HepG2 (cell line): ENCODE measurements around the gene WDR18. TPM values are rescaled to one million over a fixed set of nuclear protein-coding genes. Genes with fewer than 3 reads are reported as not detected.

ENCODE experiments used
- ATAC-seq: fragments of 200-7000 bp; cut with Tn5 transposase; 3 replicates; pipeline ENCODE4 v1.9.1; 2020; ENCODE audit warnings: mild to moderate bottlenecking, moderate library complexity
- BruUV-seq: library from RNA; stranded (reverse); fragments of 400-500 nt; replicated peaks from 2 replicates; lab custom pipeline; 2021; lab: Mats Ljungman, UMichigan
- CTCF ChIA-PET: fragments of 300-600 bp; formaldehyde crosslinking; extraction: SDS; loops from one replicate; lab custom pipeline; 2021; ENCODE audit warnings: low total read pairs, inconsistent platforms, low intra/inter-chr PET ratio; lab: Yijun Ruan, JAX
- POLR2A ChIA-PET: fragments of 350-600 bp; sonication (Branson Sonifier 250); formaldehyde crosslinking; loops from one replicate; lab custom pipeline; 2020; ENCODE audit warnings: antibody characterized with exemption, inconsistent platforms; lab: Yijun Ruan, JAX
- DNase-seq: peaks from one replicate; pipeline ENCODE4 v3.0.0-alpha.2; 2015; ENCODE audit warnings: low spot score
- FAIRE-seq: peaks from 3 replicates; lab custom pipeline; 2011; peaks lifted over from hg19 to GRCh38; lab: Jason Lieb, UNC
- H2AFZ ChIP-seq: one replicate; pipeline ENCODE4 v1.6.1; 2011; ENCODE audit warnings: low read length, inconsistent platforms
- H3K27ac ChIP-seq: fragments of 300-600 bp; 3 replicates; pipeline ENCODE4 v1.8.0; 2011; ENCODE audit warnings: mixed run types, mild to moderate bottlenecking, mixed read lengths, low read length, inconsistent platforms; ENCODE audit not compliant: insufficient read depth; ENCODE audit errors: extremely low read length
- H3K27me3 ChIP-seq, 2 experiments: fragments of 200-600 bp in 1 of 2; 2 replicates in 1 of 2; 3 replicates in 1 of 2; pipeline versions ENCODE4 v1.6.0 to v1.8.0; 2011; ENCODE audit warnings: low read length in 2 of 2, mild to moderate bottlenecking in 2 of 2, moderate library complexity in 2 of 2, inconsistent platforms in 1 of 2; ENCODE audit not compliant: insufficient read depth in 2 of 2, control insufficient read depth in 1 of 2
- H3K36me3 ChIP-seq, 2 experiments: fragments of 200-600 bp in 1 of 2; replicated peaks in 1 of 2; 2 replicates in 1 of 2; 3 replicates in 1 of 2; pipeline versions ENCODE4 v1.5.1 to v1.8.0; 2011; ENCODE audit warnings: low read length in 2 of 2, inconsistent platforms in 1 of 2; ENCODE audit not compliant: insufficient read depth in 2 of 2, control insufficient read depth in 1 of 2
- H3K4me1 ChIP-seq: 2 replicates; pipeline ENCODE4 v1.5.1; 2012; ENCODE audit warnings: low read length, inconsistent platforms; ENCODE audit not compliant: insufficient read depth
- H3K4me2 ChIP-seq: 2 replicates; pipeline ENCODE4 v1.6.0; 2011; ENCODE audit warnings: low read depth, low read length, inconsistent platforms
- H3K4me3 ChIP-seq, 3 experiments: fragments of 200-600 bp in 1 of 3; sonication (generic), shearing (Covaris generic) in 1 of 3; replicated peaks in 1 of 3; 2 replicates each; pipeline ENCODE4 v1.5.1; 2011 to 2016; ENCODE audit warnings: low read length in 3 of 3, inconsistent platforms in 2 of 3, low read depth in 2 of 3, mild to moderate bottlenecking in 2 of 3, control low read depth in 1 of 3, mixed read lengths in 1 of 3; ENCODE audit not compliant: insufficient read depth in 1 of 3
- H3K79me2 ChIP-seq: one replicate; pipeline ENCODE4 v1.6.1; 2011; ENCODE audit warnings: low read length, inconsistent platforms; ENCODE audit not compliant: insufficient read depth
- H3K9ac ChIP-seq: 2 replicates; pipeline ENCODE4 v1.6.0; 2011; ENCODE audit warnings: mild to moderate bottlenecking, low read depth, low read length, inconsistent platforms; ENCODE audit not compliant: insufficient read depth
- H3K9me3 ChIP-seq: 2 replicates; pipeline ENCODE4 v1.5.1; 2012; ENCODE audit warnings: mild to moderate bottlenecking, low read length
- H4K20me1 ChIP-seq: 2 replicates; pipeline ENCODE4 v1.6.0; 2011; ENCODE audit warnings: inconsistent platforms, mild to moderate bottlenecking, low read length, moderate library complexity; ENCODE audit not compliant: insufficient read depth
- AFF4 ChIP-seq: sonication (generic); formaldehyde crosslinking; IDR thresholded peaks from 2 replicates; pipeline ENCODE4 v1.4.0; 2020; ENCODE audit warnings: missing genetic modification reagents
- HNRNPL ChIP-seq: fragments of 200-400 bp; formaldehyde crosslinking; IDR thresholded peaks from 2 replicates; pipeline ENCODE4 v1.6.1; 2017; ENCODE audit warnings: mild to moderate bottlenecking, low read depth, low read length
- HOXA5 ChIP-seq: sonication (generic); formaldehyde crosslinking; IDR thresholded peaks from 2 replicates; pipeline ENCODE4 v1.4.0; 2020; ENCODE audit warnings: missing genetic modification reagents
- RBM22 ChIP-seq: fragments of 200-400 bp; formaldehyde crosslinking; optimal IDR thresholded peaks from 2 replicates; pipeline ENCODE3; 2017; ENCODE audit warnings: mild to moderate bottlenecking, low read length, moderate library complexity
- REPIN1 ChIP-seq: sonication (generic); formaldehyde crosslinking; IDR thresholded peaks from 2 replicates; pipeline ENCODE4 v1.8.0; 2022; ENCODE audit warnings: missing genetic modification reagents, low read depth, mild to moderate bottlenecking, borderline replicate concordance
- SAP130 ChIP-seq: IDR thresholded peaks from 2 replicates; pipeline ENCODE4 v1.6.1; 2016; ENCODE audit warnings: low read depth
- SRF ChIP-seq: IDR thresholded peaks from 2 replicates; pipeline ENCODE4 v1.6.1; 2011; ENCODE audit warnings: mild to moderate bottlenecking, low read depth, low read length, moderate library complexity
- TBP ChIP-seq: sonication (generic); formaldehyde crosslinking; IDR thresholded peaks from 2 replicates; pipeline ENCODE4 v1.5.0; 2020; ENCODE audit warnings: missing genetic modification reagents
- ZNF121 ChIP-seq: sonication (generic); formaldehyde crosslinking; IDR thresholded peaks from 2 replicates; pipeline ENCODE4 v1.5.0; 2020; ENCODE audit warnings: mild to moderate bottlenecking, missing genetic modification reagents
- ZNF362 ChIP-seq: sonication (generic); formaldehyde crosslinking; IDR thresholded peaks from 2 replicates; pipeline ENCODE4 v1.4.0; 2020; ENCODE audit warnings: missing genetic modification reagents, mild to moderate bottlenecking, borderline replicate concordance
- ZNF451 ChIP-seq: sonication (generic); formaldehyde crosslinking; IDR thresholded peaks from 2 replicates; pipeline ENCODE4 v1.5.0; 2020; ENCODE audit warnings: mild to moderate bottlenecking, missing genetic modification reagents
- ZNF629 ChIP-seq: sonication (generic); formaldehyde crosslinking; conservative IDR thresholded peaks from 2 replicates; pipeline ENCODE4 v1.5.0; 2020; ENCODE audit warnings: missing genetic modification reagents
- ZSCAN25 ChIP-seq: sonication (generic); formaldehyde crosslinking; IDR thresholded peaks from 2 replicates; pipeline ENCODE4 v1.8.0; 2022; ENCODE audit warnings: mild to moderate bottlenecking, missing genetic modification reagents
- WGBS: methylation state at CpG from one replicate; pipeline ENCODE4 v1.1.6; 2017; ENCODE audit warnings: low lambda C conversion rate; 5-methylcytosine and 5-hydroxymethylcytosine counted together
- in situ Hi-C: cut with HindIII; loops from 2 replicates; pipeline ENCODE4 v1.10.0; 2017; ENCODE audit warnings: low pct_unique_long_range_greater_than_20kb; ENCODE audit not compliant: extremely low pct_ligation_motif_present
- intact Hi-C: fragments of 100-400 bp; cut with micrococcal nuclease; formaldehyde crosslinking; loops from one replicate; pipeline ENCODE4 v1.10.0; 2022; ENCODE audit not compliant: unreplicated experiment
- polyA plus RNA-seq, 8 experiments: library from polyadenylated mRNA; depleted of rRNA in 3 of 8; stranded (reverse) in 7 of 8; unstranded in 1 of 8; fragments of >200 nt; fragmentation: Illumina TruSeq in 4 of 8; extraction: Trizol in 4 of 8; gene quantifications; 2 replicates each; pipeline versions ENCODE4 v1.2.1 to v1.2.3, GENCODE V29; 2011 to 2016; ENCODE audit warnings: low read depth in 4 of 8, missing spikeins in 1 of 8, mixed read lengths in 1 of 8; ENCODE audit not compliant: insufficient read depth in 1 of 8
- total RNA-seq, 5 experiments: library from RNA; depleted of rRNA; stranded (reverse); fragments of >200 nt; fragmentation: Illumina TruSeq; extraction: Trizol; gene quantifications; 2 replicates each; pipeline ENCODE4 v1.2.3, GENCODE V29; 2016; ENCODE audit warnings: low read depth in 1 of 5

The WDR18 gene
- total and polyA plus RNA-seq, 2 of the 13 experiments (the other 11 are each of a cell fraction or from before 2014, with no cell fraction given): 36.4 to 47.6 TPM

DNA sequence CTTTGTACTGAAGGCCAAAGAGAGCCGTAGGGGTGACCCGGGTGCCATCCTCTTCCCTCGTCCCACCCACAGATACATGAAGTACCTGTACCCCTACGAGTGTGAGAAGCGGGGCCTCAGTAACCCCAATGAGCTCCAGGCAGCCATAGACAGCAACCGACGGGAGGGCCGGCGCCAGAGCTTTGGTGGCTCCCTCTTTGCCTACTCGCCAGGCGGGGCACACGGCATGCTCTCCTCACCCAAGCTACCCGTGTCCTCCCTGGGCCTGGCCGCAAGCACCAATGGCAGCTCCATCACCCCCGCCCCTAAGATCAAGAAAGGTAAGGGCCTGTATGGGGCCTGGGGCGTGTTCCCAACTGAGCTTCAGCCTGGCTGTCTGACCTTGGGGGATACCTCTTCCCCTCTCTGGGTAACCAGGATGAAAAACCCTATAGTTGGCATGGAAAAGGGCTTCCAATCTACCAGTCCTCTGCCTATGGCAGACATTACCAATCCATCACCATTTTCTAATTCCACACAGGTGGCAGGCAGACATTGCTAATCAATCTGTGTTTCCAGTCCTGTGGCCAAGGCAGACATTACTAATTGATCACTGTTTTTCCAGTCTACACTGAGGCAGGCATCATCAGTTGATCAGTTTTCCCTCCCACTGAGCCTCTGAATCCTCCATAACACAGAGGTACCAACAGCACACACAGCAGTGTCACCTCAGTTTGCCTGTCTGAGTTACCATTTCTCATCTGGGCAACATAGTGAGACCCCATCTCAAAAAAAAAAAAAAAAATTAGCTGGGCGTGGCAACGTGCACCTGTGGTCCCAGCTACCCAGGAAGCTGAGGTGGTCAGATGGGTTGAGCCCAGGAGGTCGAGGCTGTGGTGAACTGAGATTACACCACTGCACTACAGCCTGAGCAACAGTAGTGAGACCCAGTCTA lies 19.1 kb upstream of the WDR18 start:
- Histone ChIP-seq H3K4me1 (peaks cover 33% of the 10 kb centered on the region), H3K36me3 (peaks cover 35 to 66% of the 10 kb centered on the region in 2 experiments; a peak in 4 of 5 replicates)
- DNase-seq: no peak
- BruUV-seq: no TSS peak
- TF ChIP-seq ZNF451 (no peak), SAP130 (no peak), TBP (CRISPR knock-in tag) (no peak), ZNF629 (CRISPR knock-in tag) (0 out of 2 replicates have a peak, but pooled peaks have one; percentile 40), AFF4 (CRISPR knock-in tag) (no peak), SRF (peak; percentile 79), ZNF121 (CRISPR knock-in tag) (peak; percentile 79), REPIN1 (CRISPR knock-in tag) (no peak), RBM22 (peak; percentile 88), ZNF362 (CRISPR knock-in tag) (0 out of 2 replicates have a peak, but pooled peaks have one; percentile 17), ZSCAN25 (CRISPR knock-in tag) (no peak), HNRNPL (0 out of 2 replicates have a peak, but pooled peaks have one; percentile 22), HOXA5 (CRISPR knock-in tag) (no peak)
- TF ChIP-seq, all 625 proteins: peak for 6
- Histone ChIP-seq H4K20me1 (no peaks in the 10 kb centered on the region), H2AFZ (no peak overlapping the region), H3K79me2 (peaks cover 21% of the 10 kb centered on the region), H3K4me3 (no peak overlapping the region), H3K9ac (no peak overlapping the region), H3K27ac (no peak overlapping the region), H3K4me2 (no peak overlapping the region), H3K9me3 (no peaks in the 10 kb centered on the region), H3K27me3 (no peaks in the 10 kb centered on the region)
- ChIA-PET POLR2A (interaction anchor here (0.5 to 0.9 kb wide), 4 partner anchors 12 to 32 kb away, joined by 3 to 4 read pairs (median 3); no protein-coding TSS in a partner anchor), CTCF (no interaction called here)
- intact Hi-C loops (no loop called here), in situ Hi-C loops (loop anchor here (5.0 kb wide), 1 partner anchor 38 kb away; the partner anchor contains the start of gene ARID3A)
- ATAC-seq: no peak
- FAIRE-seq: no peak
- WGBS: 98% methylated on average over 15 of the region's 19 CpGs
